IPS DF 4.7 (cell line): Measurements from ENCODE around the gene TMOD2.
"Not testable (repeated sequence)": the region's sequence is repeated elsewhere in the genome, so short reads cannot be mapped to it uniquely, and the experiment has no call there.

Experiments used
- DNase-seq: peaks from one replicate; pipeline ENCODE4 v3.0.0-alpha.2; 2013; ENCODE audit warnings: low spot score; ENCODE audit errors: extremely low read depth

Gene TMOD2

GRCh38 chr15:51770902-51771301 is 19.5 kb downstream of the TMOD2 start:
- no peak for DNase-seq

- DNase-seq, result no peak
These were observed 20.4 kb downstream of the TMOD2 start for GRCh38 chr15:51771773-51772172.

- DNase-seq, result no peak
These were observed 23.5 kb downstream of the TMOD2 start for GRCh38 chr15:51774916-51775315.

GRCh38 chr15:51775967-51776816 is 24.8 kb downstream of the TMOD2 start:
- no peak for DNase-seq

GRCh38 chr15:51776952-51777569 is 25.7 kb downstream of the TMOD2 start:
- DNase-seq, result peak; percentile 74

- DNase-seq, result no peak
These were observed 29.2 kb downstream of the TMOD2 start for GRCh38 chr15:51780636-51781035.

GRCh38 chr15:51781506-51781905 is 30.1 kb downstream of the TMOD2 start:
- DNase-seq, result no peak

- no peak for DNase-seq
These were observed 31.0 kb downstream of the TMOD2 start for GRCh38 chr15:51782357-51782896.

- no peak for DNase-seq
These were observed 32.6 kb downstream of the TMOD2 start for GRCh38 chr15:51783967-51784366.

GRCh38 chr15:51787130-51787529 is 35.7 kb downstream of the TMOD2 start:
- DNase-seq, result not testable (repeated sequence)

GRCh38 chr15:51792474-51792873 is 41.1 kb downstream of the TMOD2 start:
- not testable (repeated sequence) for DNase-seq

GRCh38 chr15:51793521-51794305 is 42.3 kb downstream of the TMOD2 start:
- DNase-seq, result no peak

- DNase-seq, result no peak
These were observed 45.5 kb downstream of the TMOD2 start for GRCh38 chr15:51796847-51797401.

GRCh38 chr15:51798281-51798680 is 46.9 kb downstream of the TMOD2 start:
- DNase-seq, result no peak

GRCh38 chr15:51799282-51800252 is 48.2 kb downstream of the TMOD2 start:
- no peak for DNase-seq

- no peak for DNase-seq
These were observed 50.0 kb downstream of the TMOD2 start for GRCh38 chr15:51801391-51801835.

GRCh38 chr15:51802593-51802992 is 51.2 kb downstream of the TMOD2 start:
- no peak for DNase-seq

GRCh38 chr15:51803965-51804364 is 52.6 kb downstream of the TMOD2 start:
- no peak for DNase-seq

GRCh38 chr15:51806123-51806522 is 54.7 kb downstream of the TMOD2 start:
- DNase-seq, result no peak

GRCh38 chr15:51809457-51809856 is 58.1 kb downstream of the TMOD2 start:
- DNase-seq, result no peak
